Measurements from ENCODE around the gene CYSTM1. TPM values are rescaled to one million over a fixed set of nuclear protein-coding genes. Genes with fewer than 3 reads are reported as not detected.

The CYSTM1 gene
- total and polyA plus RNA-seq, 2 of the 8 experiments (the other 6 are each of a cell fraction or from before 2014, with no cell fraction given) = 25.0 to 47.8 TPM

- FAIRE-seq (no peak), DNase-seq (ENCODE audit: low read depth in 1 of 2, low spot score in 2 of 2) (no peak)
- no peaks in the 10 kb centered on the region for H3K79me2 ChIP-seq (ENCODE audit: control insufficient read depth in 1 of 2, insufficient read depth in 2 of 2, low read length in 2 of 2)
- H2BK5ac ChIP-seq (ENCODE audit: low read depth, low read length) = peak overlapping the region; percentile 71; the same call in 1 of the 2 replicates
- CTCF ChIA-PET (ENCODE audit: partially characterized antibody) = interaction anchor here (6.1 kb wide), 1 partner anchor 65 kb away, joined by 41 read pairs; no protein-coding TSS in a partner anchor
- H3K4me2 ChIP-seq (ENCODE audit: insufficient read depth in 1 of 2, low read depth in 2 of 2, low read length in 2 of 2) = peak overlapping the region; percentile 71 to 96
- 1% methylated on average over 47 of the region's 58 CpGs; no CpG with 5 or more reads in 1 of the 2 experiments for WGBS, 2 experiments (ENCODE audit: extremely low coverage in 1 of 2, insufficient coverage in 1 of 2, insufficient read length in 1 of 2, insufficient replicate concordance in 2 of 2, low coverage in 1 of 2, low lambda C conversion rate in 2 of 2, missing lambda C conversion rate in 1 of 2)
- no peak overlapping the region for H3K4ac ChIP-seq (replicated peaks; ENCODE audit: insufficient read length, low read depth, low read length)
- H4K91ac ChIP-seq (replicated peaks; ENCODE audit: insufficient read length, low read length) = no peak overlapping the region
- peak overlapping the region; percentile 96 for H2AFZ ChIP-seq (ENCODE audit: low read length)
- H3K23ac ChIP-seq (ENCODE audit: insufficient read length) = no peak overlapping the region
- H4K20me1 ChIP-seq (replicated peaks in 1 of 2; ENCODE audit: control insufficient read depth in 1 of 2, insufficient read depth in 2 of 2, low read length in 2 of 2) = no peaks in the 10 kb centered on the region
- H3K4me1 ChIP-seq (replicated peaks in 1 of 4; ENCODE audit: control insufficient read depth in 3 of 4, insufficient read depth in 4 of 4, low read length in 3 of 4) = peaks cover 0 to 4% (median 1%) of the 10 kb centered on the region in 4 experiments; a peak in 4 of 7 replicates
- H4K5ac ChIP-seq (ENCODE audit: insufficient read length, low read depth, low read length) = peak overlapping the region; percentile 41
- H3K27ac ChIP-seq (ENCODE audit: low read depth, low read length) = peak overlapping the region; percentile 65; the same call in 1 of the 2 replicates
- H3K18ac ChIP-seq (ENCODE audit: extremely low read depth, low read length) = peak overlapping the region; percentile 38; the same call in 1 of the 2 replicates
- no peak overlapping the region for H3K14ac ChIP-seq (ENCODE audit: insufficient read length)
- H2BK12ac ChIP-seq (ENCODE audit: low read depth, low read length) = 0 out of 2 replicates have a peak overlapping the region, but pooled peaks have one; percentile 68
- H4K8ac ChIP-seq (ENCODE audit: extremely low read depth, insufficient read depth, low read length) = peak overlapping the region; percentile 69
- H3K23me2 ChIP-seq (ENCODE audit: low read depth, low read length) = peaks cover 7% of the 10 kb centered on the region; the same call in 1 of the 2 replicates
- no peak overlapping the region for H2AK5ac ChIP-seq (ENCODE audit: low read depth, low read length)
- H3K36me3 ChIP-seq (ENCODE audit: control insufficient read depth in 2 of 4, insufficient read depth in 4 of 4, low read length in 3 of 4) = no peaks in the 10 kb centered on the region
- no peak overlapping the region for H3K56ac ChIP-seq (replicated peaks; ENCODE audit: insufficient read length, low read depth, low read length)
- POLR2A ChIA-PET (ENCODE audit: partially characterized antibody) = interaction anchor here (0.6 to 1.4 kb wide), 3 partner anchors 48 to 902 kb away, joined by 3 to 4 read pairs (median 3); no protein-coding TSS in a partner anchor
- H3K4me3 ChIP-seq (ENCODE audit: extremely low read depth in 1 of 4, insufficient read depth in 2 of 4, low read depth in 3 of 4, low read length in 4 of 4) = peak overlapping the region; percentile 60 to 93 (median 80)
- peak overlapping the region; percentile 40 to 86 (median 48); a peak in 6 of 7 replicates for H3K9ac ChIP-seq (replicated peaks in 1 of 4; ENCODE audit: extremely low read depth in 1 of 4, low read depth in 3 of 4, low read length in 3 of 4)
- no peaks in the 10 kb centered on the region for H3K79me1 ChIP-seq (ENCODE audit: low read depth, low read length)
- no peaks in the 10 kb centered on the region for H3K27me3 ChIP-seq (replicated peaks in 1 of 4; ENCODE audit: control insufficient read depth in 3 of 4, extremely low read depth in 1 of 4, insufficient read depth in 3 of 4, low read length in 3 of 4)
- no peak overlapping the region for H2BK15ac ChIP-seq (ENCODE audit: low read length)
- H3K9me3 ChIP-seq (ENCODE audit: insufficient read depth in 2 of 2, low read depth in 1 of 2, low read length in 1 of 2) = no peaks in the 10 kb centered on the region
- no peak overlapping the region for H2BK20ac ChIP-seq (ENCODE audit: low read length)
- H2BK120ac ChIP-seq (replicated peaks; ENCODE audit: low read depth, low read length) = no peak overlapping the region
Observed at GRCh38 chr5:140175367-140176030, 511 bp downstream of the CYSTM1 start.

All from H1 (cell line).